Tibial nerve (tissue), 4 donors: ENCODE data around the gene BEND5. TPM values are rescaled to one million over a fixed set of nuclear protein-coding genes. Genes with fewer than 3 reads are reported as not detected.

Source experiments
- DNase-seq, 2 donors: peaks; one replicate each; pipeline ENCODE4 v3.0.0-alpha.2; 2019; ENCODE audit warnings: low spot score in 2 of 2
- H3K27ac ChIP-seq, 4 donors: fragments of 200-600 bp; sonication (generic) in 3 of 4; one replicate each; pipeline ENCODE4 v1.5.1; 2017 to 2019; ENCODE audit warnings: mild to moderate bottlenecking in 1 of 4
- H3K27me3 ChIP-seq, 2 donors: fragments of 200-600 bp; sonication (generic) in 1 of 2; one replicate each; pipeline versions ENCODE4 v1.5.1 to v1.6.0; 2017 to 2019
- H3K36me3 ChIP-seq, 3 donors: fragments of 200-600 bp; sonication (generic); one replicate each; pipeline ENCODE4 v1.5.1; 2018 to 2019
- H3K4me1 ChIP-seq, 4 donors: fragments of 200-600 bp; sonication (generic) in 3 of 4; one replicate each; pipeline ENCODE4 v1.5.1; 2017 to 2019
- H3K4me3 ChIP-seq, 4 donors: fragments of 200-600 bp; sonication (generic) in 3 of 4; one replicate each; pipeline ENCODE4 v1.5.1; 2017 to 2019; ENCODE audit warnings: mild to moderate bottlenecking in 1 of 4, moderate library complexity in 1 of 4
- H3K9me3 ChIP-seq, 4 donors: fragments of 200-600 bp; sonication (generic) in 3 of 4; one replicate each; pipeline ENCODE4 v1.5.1; 2017 to 2019
- CTCF ChIP-seq, 5 experiments: fragments of 200-600 bp in 3 of 5; fragments of 450-650 bp in 2 of 5; sonication (generic) in 3 of 5; IDR thresholded peaks; one replicate each; pipeline ENCODE4 v1.5.1; 2016 to 2019; ENCODE audit warnings: antibody characterized with exemption in 5 of 5, mild to moderate bottlenecking in 3 of 5, moderate library complexity in 2 of 5
- EP300 ChIP-seq, 2 donors: sonication (generic); formaldehyde crosslinking; IDR thresholded peaks; one replicate each; pipeline ENCODE4 v1.6.1; 2017; ENCODE audit warnings: antibody characterized with exemption in 2 of 2, mild to moderate bottlenecking in 1 of 2
- POLR2A ChIP-seq, 2 donors: fragments of 450-650 bp; IDR thresholded peaks; one replicate each; pipeline ENCODE4 v1.6.1; 2017; ENCODE audit warnings: antibody characterized with exemption in 2 of 2, mild to moderate bottlenecking in 2 of 2, moderate library complexity in 2 of 2
- WGBS, 2 donors: methylation state at CpG; one replicate each; pipeline ENCODE4 v1.1.5; 2018; 5-methylcytosine and 5-hydroxymethylcytosine counted together
- total RNA-seq, 4 donors: library from RNA; depleted of rRNA; stranded (reverse); fragments of >200 nt; gene quantifications; one replicate each; pipeline ENCODE4 v1.1.0, GENCODE V29; 2016

Gene BEND5
- total RNA-seq, 4 donors from 2014 or later: 1.5 to 4.7 (median 2.8) TPM

GRCh38 chr1:48684381-48684780 is 92.3 kb downstream of the BEND5 start:
- no peak overlapping the region for H3K4me3 ChIP-seq
- no peak for DNase-seq
- no peak overlapping the region for H3K27ac ChIP-seq
- no peaks in the 10 kb centered on the region for H3K27me3 ChIP-seq
- no peaks in the 10 kb centered on the region for H3K36me3 ChIP-seq
- H3K9me3 ChIP-seq: no peaks in the 10 kb centered on the region
- TF ChIP-seq EP300 (IDR thresholded peaks at IDR 0.05): no peak
- no peak for TF ChIP-seq CTCF (IDR thresholded peaks at IDR 0.05)
- no peak for TF ChIP-seq POLR2A (IDR thresholded peaks at IDR 0.05)
- WGBS, 2 donors: 61 to 70% methylated on average over 4 of the region's 4 CpGs
- peaks cover 0 to 6% (median 0%) of the 10 kb centered on the region in 4 donors for H3K4me1 ChIP-seq

GRCh38 chr1:48683839-48684238 is 92.9 kb downstream of the BEND5 start:
- peaks cover 0 to 6% (median 0%) of the 10 kb centered on the region in 4 donors for H3K4me1 ChIP-seq
- no peak for DNase-seq
- H3K36me3 ChIP-seq: no peaks in the 10 kb centered on the region
- 47 to 54% methylated on average over 3 of the region's 3 CpGs for WGBS, 2 donors
- no peaks in the 10 kb centered on the region for H3K9me3 ChIP-seq
- peak overlapping the region in 1 of 4 donors; percentile 4 for H3K27ac ChIP-seq
- TF ChIP-seq POLR2A (IDR thresholded peaks at IDR 0.05) (no peak), EP300 (IDR thresholded peaks at IDR 0.05) (no peak), CTCF (IDR thresholded peaks at IDR 0.05) (no peak)
- H3K27me3 ChIP-seq: no peaks in the 10 kb centered on the region
- no peak overlapping the region for H3K4me3 ChIP-seq

- WGBS, 2 donors: 62 to 81% methylated on average over 4 of the region's 4 CpGs
Measured at GRCh38 chr1:48681476-48682305, 95.0 kb downstream of the BEND5 start.

GRCh38 chr1:48680411-48681035 is 96.2 kb downstream of the BEND5 start:
- Histone ChIP-seq H3K9me3 (no peaks in the 10 kb centered on the region), H3K36me3 (no peaks in the 10 kb centered on the region), H3K4me3 (no peak overlapping the region), H3K4me1 (peaks cover 0 to 6% (median 0%) of the 10 kb centered on the region in 4 donors), H3K27me3 (no peaks in the 10 kb centered on the region), H3K27ac (no peak overlapping the region)
- TF ChIP-seq POLR2A (IDR thresholded peaks at IDR 0.05): no peak
- TF ChIP-seq CTCF (IDR thresholded peaks at IDR 0.05): no peak
- no peak for TF ChIP-seq EP300 (IDR thresholded peaks at IDR 0.05)
- WGBS, 2 donors: 72 to 76% methylated on average over 10 of the region's 10 CpGs
- DNase-seq: no peak

More at GRCh38 chr1:48681476-48682305, 95.0 kb downstream of the BEND5 start:
- TF ChIP-seq EP300 (IDR thresholded peaks at IDR 0.05): no peak
- no peak for TF ChIP-seq POLR2A (IDR thresholded peaks at IDR 0.05)
- TF ChIP-seq CTCF (IDR thresholded peaks at IDR 0.05): no peak
- Histone ChIP-seq H3K4me1 (peaks cover 0 to 6% (median 0%) of the 10 kb centered on the region in 4 donors), H3K4me3 (no peak overlapping the region), H3K27ac (no peak overlapping the region), H3K27me3 (no peaks in the 10 kb centered on the region), H3K9me3 (no peaks in the 10 kb centered on the region), H3K36me3 (no peaks in the 10 kb centered on the region)
- DNase-seq: no peak

- WGBS, 2 donors: 70 to 75% methylated on average over 6 of the region's 6 CpGs
- Histone ChIP-seq H3K9me3 (no peaks in the 10 kb centered on the region), H3K36me3 (no peaks in the 10 kb centered on the region), H3K27me3 (no peaks in the 10 kb centered on the region), H3K27ac (no peak overlapping the region), H3K4me3 (no peak overlapping the region), H3K4me1 (peaks cover 0 to 6% (median 0%) of the 10 kb centered on the region in 4 donors)
- TF ChIP-seq EP300 (IDR thresholded peaks at IDR 0.05) (no peak), POLR2A (IDR thresholded peaks at IDR 0.05) (no peak), CTCF (IDR thresholded peaks at IDR 0.05) (no peak)
- DNase-seq: no peak
Measured at GRCh38 chr1:48679859-48680258, 96.8 kb downstream of the BEND5 start.
